Mesenchymal stem cell (in vitro differentiated cells and primary cell): Measurements from ENCODE around the gene SUPT3H.

ENCODE experiments used
- DNase-seq: peaks from one replicate; pipeline ENCODE4 v3.0.0-alpha.2; 2013
- H2AFZ ChIP-seq: one replicate; pipeline ENCODE4 v1.6.1; 2013; ENCODE audit warnings: low read depth, mild to moderate bottlenecking, control low read depth, inconsistent platforms, low read length, moderate library complexity
- H2AK5ac ChIP-seq: 2 replicates; pipeline ENCODE4 v1.6.1; 2013; ENCODE audit warnings: low read length, moderate library complexity, mild to moderate bottlenecking, inconsistent platforms; ENCODE audit not compliant: severe bottlenecking
- H2BK120ac ChIP-seq: one replicate; pipeline ENCODE4 v1.6.1; 2013; ENCODE audit warnings: low read depth, mild to moderate bottlenecking, inconsistent platforms, low read length, moderate library complexity
- H2BK12ac ChIP-seq, 2 experiments: one replicate each; pipeline ENCODE4 v1.6.1; 2013; ENCODE audit warnings: inconsistent platforms in 2 of 2, low read length in 2 of 2, mild to moderate bottlenecking in 2 of 2, moderate library complexity in 2 of 2, control low read depth in 1 of 2
- H2BK15ac ChIP-seq: one replicate; pipeline ENCODE4 v1.6.1; 2013; ENCODE audit warnings: mild to moderate bottlenecking, low read depth, inconsistent platforms; ENCODE audit not compliant: poor library complexity, severe bottlenecking
- H2BK5ac ChIP-seq: 2 replicates; pipeline ENCODE4 v1.6.1; 2013; ENCODE audit warnings: low read depth, mild to moderate bottlenecking, low read length, control low read depth, inconsistent platforms; ENCODE audit not compliant: poor library complexity, severe bottlenecking
- H3K14ac ChIP-seq, 2 experiments: one replicate each; pipeline ENCODE4 v1.6.1; 2013; ENCODE audit warnings: inconsistent platforms in 2 of 2, low read length in 2 of 2, control low read depth in 1 of 2, mild to moderate bottlenecking in 1 of 2, moderate library complexity in 1 of 2
- H3K18ac ChIP-seq, 2 experiments: one replicate each; pipeline ENCODE4 v1.6.1; 2013; ENCODE audit warnings: inconsistent platforms in 2 of 2, low read length in 2 of 2, control low read depth in 1 of 2, low read depth in 1 of 2, mild to moderate bottlenecking in 1 of 2
- H3K23ac ChIP-seq, 2 experiments: one replicate each; pipeline ENCODE4 v1.6.1; 2013; ENCODE audit warnings: inconsistent platforms in 2 of 2, low read length in 2 of 2, mild to moderate bottlenecking in 2 of 2, moderate library complexity in 2 of 2, control low read depth in 1 of 2
- H3K27ac ChIP-seq: 2 replicates; pipeline ENCODE4 v1.5.1; 2013; ENCODE audit warnings: mild to moderate bottlenecking, moderate library complexity, low read length, control low read depth, inconsistent platforms; ENCODE audit not compliant: poor library complexity, severe bottlenecking
- H3K27me3 ChIP-seq, 2 experiments: 2 replicates each; pipeline versions ENCODE4 v1.6.1 to v1.7.0; 2013; ENCODE audit warnings: low read length in 2 of 2, mild to moderate bottlenecking in 2 of 2, moderate library complexity in 2 of 2, control low read depth in 1 of 2, inconsistent platforms in 1 of 2; ENCODE audit not compliant: control insufficient read depth in 1 of 2, insufficient read depth in 1 of 2
- H3K36me3 ChIP-seq, 2 experiments: 2 replicates each; pipeline versions ENCODE4 v1.6.1 to v1.7.0; 2013; ENCODE audit warnings: low read length in 2 of 2, control low read depth in 1 of 2, inconsistent platforms in 1 of 2, low read depth in 1 of 2, mild to moderate bottlenecking in 1 of 2; ENCODE audit not compliant: insufficient read depth in 2 of 2, control insufficient read depth in 1 of 2
- H3K4ac ChIP-seq, 2 experiments: one replicate each; pipeline ENCODE4 v1.6.1; 2013; ENCODE audit warnings: inconsistent platforms in 2 of 2, low read length in 2 of 2, mild to moderate bottlenecking in 2 of 2, moderate library complexity in 2 of 2, control low read depth in 1 of 2, low read depth in 1 of 2
- H3K4me1 ChIP-seq: 2 replicates; pipeline ENCODE4 v1.6.1; 2013; ENCODE audit warnings: low read depth, low read length, control low read depth; ENCODE audit not compliant: control insufficient read depth, insufficient read depth
- H3K4me2 ChIP-seq: 2 replicates; pipeline ENCODE4 v1.6.1; 2013; ENCODE audit warnings: low read length, mild to moderate bottlenecking, inconsistent platforms; ENCODE audit not compliant: poor library complexity, severe bottlenecking
- H3K4me3 ChIP-seq, 2 experiments: 2 replicates each; pipeline versions ENCODE4 v1.5.1 to v1.7.0; 2013; ENCODE audit warnings: low read length in 2 of 2, mild to moderate bottlenecking in 2 of 2, control low read depth in 1 of 2, low read depth in 1 of 2; ENCODE audit not compliant: insufficient read depth in 1 of 2
- H3K79me1 ChIP-seq: replicated peaks from 2 replicates; pipeline ENCODE4 v1.6.1; 2013; ENCODE audit warnings: mild to moderate bottlenecking, control low read depth, low read length, inconsistent platforms; ENCODE audit not compliant: poor library complexity, severe bottlenecking
- H3K9ac ChIP-seq: 2 replicates; pipeline ENCODE4 v1.7.0; 2013; ENCODE audit warnings: mild to moderate bottlenecking, low read length, moderate library complexity
- H3K9me3 ChIP-seq: 2 replicates; pipeline ENCODE4 v1.7.0; 2013; ENCODE audit warnings: mild to moderate bottlenecking, low read length; ENCODE audit not compliant: control insufficient read depth
- H4K8ac ChIP-seq: one replicate; pipeline ENCODE4 v1.6.1; 2013; ENCODE audit warnings: inconsistent platforms, mild to moderate bottlenecking, low read length, moderate library complexity
- H4K91ac ChIP-seq: one replicate; pipeline ENCODE4 v1.6.1; 2013; ENCODE audit warnings: mild to moderate bottlenecking, low read length, inconsistent platforms
- WGBS: methylation state at CpG from one replicate; pipeline ENCODE4 v1.1.7; 2013; ENCODE audit warnings: mixed read lengths; 5-methylcytosine and 5-hydroxymethylcytosine counted together

The SUPT3H gene

GRCh38 chr6:45417436-45417835 lies 39.7 kb upstream of the SUPT3H start:
- Histone ChIP-seq H3K4me3 (no peak overlapping the region), H3K18ac (no peak overlapping the region), H4K8ac (no peak overlapping the region), H3K27ac (no peak overlapping the region), H2BK12ac (no peak overlapping the region), H3K4me2 (no peak overlapping the region), H2AFZ (no peak overlapping the region), H3K27me3 (peaks cover 0 to 6% of the 10 kb centered on the region in 2 experiments), H3K9me3 (no peaks in the 10 kb centered on the region), H3K23ac (no peak overlapping the region), H2BK15ac (no peak overlapping the region), H3K36me3 (no peaks in the 10 kb centered on the region), H3K14ac (no peak overlapping the region), H2BK5ac (no peak overlapping the region), H3K4ac (no peak overlapping the region), H4K91ac (no peak overlapping the region), H2BK120ac (no peak overlapping the region), H2AK5ac (no peak overlapping the region), H3K4me1 (peaks cover 9% of the 10 kb centered on the region), H3K9ac (no peak overlapping the region), H3K79me1 (peaks cover 5% of the 10 kb centered on the region)
- DNase-seq, result no peak
- 100% methylated on average over 2 of the region's 2 CpGs for WGBS

- DNase-seq, result peak; percentile 54
Observed at GRCh38 chr6:45416700-45417099, 39.0 kb upstream of the SUPT3H start.

GRCh38 chr6:45415788-45416518 lies 38.2 kb upstream of the SUPT3H start:
- H3K9me3 ChIP-seq, result no peaks in the 10 kb centered on the region
- H2BK5ac ChIP-seq, result no peak overlapping the region
- no peak overlapping the region for H3K4ac ChIP-seq
- H4K8ac ChIP-seq, result no peak overlapping the region
- H2AFZ ChIP-seq, result no peak overlapping the region
- 89% methylated on average over 3 of the region's 3 CpGs for WGBS
- no peak overlapping the region for H4K91ac ChIP-seq
- peaks cover 5% of the 10 kb centered on the region for H3K79me1 ChIP-seq
- H3K27ac ChIP-seq, result no peak overlapping the region
- no peak overlapping the region for H3K18ac ChIP-seq
- no peak for DNase-seq
- H3K4me2 ChIP-seq, result no peak overlapping the region
- peaks cover 9% of the 10 kb centered on the region for H3K4me1 ChIP-seq
- H2AK5ac ChIP-seq, result no peak overlapping the region
- H3K36me3 ChIP-seq, result no peaks in the 10 kb centered on the region
- no peak overlapping the region for H2BK15ac ChIP-seq
- H3K9ac ChIP-seq, result no peak overlapping the region
- no peak overlapping the region for H3K23ac ChIP-seq
- H3K14ac ChIP-seq, result no peak overlapping the region
- peaks cover 0 to 6% of the 10 kb centered on the region in 2 experiments for H3K27me3 ChIP-seq
- H3K4me3 ChIP-seq, result no peak overlapping the region
- no peak overlapping the region for H2BK120ac ChIP-seq
- no peak overlapping the region for H2BK12ac ChIP-seq

More at GRCh38 chr6:45416700-45417099, 39.0 kb upstream of the SUPT3H start:
- Histone ChIP-seq H2BK12ac (no peak overlapping the region), H3K79me1 (peaks cover 5% of the 10 kb centered on the region), H3K36me3 (no peaks in the 10 kb centered on the region), H3K18ac (no peak overlapping the region), H3K4me1 (peaks cover 9% of the 10 kb centered on the region), H3K27me3 (peaks cover 0 to 6% of the 10 kb centered on the region in 2 experiments), H2AFZ (no peak overlapping the region), H3K4ac (no peak overlapping the region), H3K9me3 (no peaks in the 10 kb centered on the region), H3K4me2 (no peak overlapping the region), H3K14ac (no peak overlapping the region), H3K27ac (no peak overlapping the region), H2BK120ac (no peak overlapping the region), H3K4me3 (no peak overlapping the region), H4K91ac (no peak overlapping the region), H2AK5ac (no peak overlapping the region), H2BK15ac (no peak overlapping the region), H3K9ac (no peak overlapping the region), H4K8ac (no peak overlapping the region), H3K23ac (no peak overlapping the region), H2BK5ac (no peak overlapping the region)
- 100% methylated on average over 1 of the region's 2 CpGs for WGBS

GRCh38 chr6:45415315-45415714 lies 37.6 kb upstream of the SUPT3H start:
- no peak overlapping the region for H3K23ac ChIP-seq
- H3K4me3 ChIP-seq, result no peak overlapping the region
- H3K27me3 ChIP-seq, result peaks cover 0 to 3% of the 10 kb centered on the region in 2 experiments
- H3K9me3 ChIP-seq, result no peaks in the 10 kb centered on the region
- peak overlapping the region; percentile 18 to 59 for H3K18ac ChIP-seq
- H3K36me3 ChIP-seq, result no peaks in the 10 kb centered on the region
- H2AK5ac ChIP-seq, result no peak overlapping the region
- no peak for DNase-seq
- peak overlapping the region; percentile 75 for H4K91ac ChIP-seq
- no peak overlapping the region for H3K9ac ChIP-seq
- H3K4me1 ChIP-seq, result peaks cover 9% of the 10 kb centered on the region
- H2BK12ac ChIP-seq, result no peak overlapping the region
- no peak overlapping the region for H4K8ac ChIP-seq
- H2AFZ ChIP-seq, result no peak overlapping the region
- peaks cover 6% of the 10 kb centered on the region for H3K79me1 ChIP-seq
- no peak overlapping the region for H3K4ac ChIP-seq
- peak overlapping the region; percentile 48 for H2BK15ac ChIP-seq
- H2BK120ac ChIP-seq, result no peak overlapping the region
- H3K27ac ChIP-seq, result no peak overlapping the region
- WGBS, result 39% methylated on average over 2 of the region's 2 CpGs
- no peak overlapping the region for H3K4me2 ChIP-seq
- peak overlapping the region in 1 of 2 experiments; percentile 36 for H3K14ac ChIP-seq
- H2BK5ac ChIP-seq, result no peak overlapping the region
